ENCODE results near the gene VWC2L. TPM values are rescaled to one million over a fixed set of nuclear protein-coding genes. Genes with fewer than 3 reads are reported as not detected.

VWC2L gene
- total and polyA plus RNA-seq, 2 donors (not counting 3 experiments of a cell fraction or from before 2014, with no cell fraction given) = not detected

- no peaks in the 10 kb centered on the region for H3K27me3 ChIP-seq (ENCODE audit: control insufficient read depth in 2 of 2, insufficient read depth in 2 of 2, low read length in 2 of 2)
- DNase-seq (ENCODE audit: low read depth, low spot score) (no peak), FAIRE-seq (no peak)
- no TSS peak for BruUV-seq (replicated peaks)
- CTCF ChIA-PET = no interaction called here
- no peaks in the 10 kb centered on the region for H3K79me2 ChIP-seq (ENCODE audit: control insufficient read depth, insufficient read depth, low read length)
- H3K4me2 ChIP-seq (ENCODE audit: insufficient read depth, low read length) = no peak overlapping the region
- H3K4me3 ChIP-seq (replicated peaks in 1 of 3; ENCODE audit: insufficient read depth in 1 of 3, low read depth in 1 of 3, low read length in 3 of 3) = no peak overlapping the region
- H3K27ac ChIP-seq (ENCODE audit: insufficient read depth, low read depth, low read length) = no peak overlapping the region
- no peaks in the 10 kb centered on the region for H3K36me3 ChIP-seq (ENCODE audit: control insufficient read depth in 2 of 2, extremely low read depth in 1 of 2, insufficient read depth in 2 of 2, low read length in 2 of 2)
- no peak overlapping the region for H3K9ac ChIP-seq (replicated peaks; ENCODE audit: extremely low read depth, insufficient read depth, low read length)
- POLR2A ChIA-PET = no interaction called here
- dilution Hi-C loops (cut with MboI; ENCODE audit: extremely low pct_ligation_motif_present, low sequenced_read_pairs) (no loop called here), intact Hi-C loops (cut with micrococcal nuclease) (no loop called here)
- no peaks in the 10 kb centered on the region for H4K20me1 ChIP-seq (replicated peaks; ENCODE audit: control insufficient read depth, extremely low read depth, insufficient read depth, low read length)
- H3K9me3 ChIP-seq (replicated peaks; ENCODE audit: control insufficient read depth, insufficient read depth, low read length) = no peaks in the 10 kb centered on the region
- TF ChIP-seq POLR2AphosphoS5 (IDR thresholded peaks at IDR 0.05; ENCODE audit: insufficient read depth, low read depth, low read length) (no peak), GATA2 (IDR thresholded peaks at IDR 0.05; ENCODE audit: insufficient read depth, insufficient read length, low read depth, low read length) (no peak), EZH2 (IDR thresholded peaks at IDR 0.05; ENCODE audit: borderline replicate concordance, low read depth, low read length, severe bottlenecking) (no peak), FOS (IDR thresholded peaks at IDR 0.05; ENCODE audit: borderline replicate concordance, insufficient read depth, low read length) (no peak), POLR2A (IDR thresholded peaks at IDR 0.05; ENCODE audit: low read depth, low read length) (no peak), JUN (IDR thresholded peaks at IDR 0.05; ENCODE audit: borderline replicate concordance, insufficient read depth, insufficient read length, low read depth) (no peak), CTCF (IDR thresholded peaks at IDR 0.05; ENCODE audit: extremely low read depth in 1 of 2, insufficient read depth in 1 of 2, low read depth in 1 of 2, low read length in 2 of 2) (no peak), MYC (IDR thresholded peaks at IDR 0.05; ENCODE audit: low read depth, low read length) (no peak), MAX (IDR thresholded peaks at IDR 0.05; ENCODE audit: insufficient read depth, insufficient read length) (no peak)
- H3K4me1 ChIP-seq (ENCODE audit: control insufficient read depth, extremely low read depth, insufficient read depth, low read length) = no peaks in the 10 kb centered on the region
- H3K9me1 ChIP-seq (replicated peaks; ENCODE audit: control insufficient read depth, extremely low read depth, insufficient read depth, low read length) = no peaks in the 10 kb centered on the region
- no peak overlapping the region for H2AFZ ChIP-seq (ENCODE audit: low read depth, low read length)
Observed at GRCh38 chr2:214543386-214543955, 132.6 kb downstream of the VWC2L start.
